H1 (cell line): ENCODE data around the gene KAT8. TPM values are rescaled to one million over a fixed set of nuclear protein-coding genes. Genes with fewer than 3 reads are reported as not detected.
A peak's percentile ranks its signal among the peaks of the same experiment; 100 is the strongest.

Source experiments
- CTCF ChIA-PET: fragments of 300-600 bp; sonication (Branson Sonifier 250); formaldehyde crosslinking; loops from one replicate; lab custom pipeline; 2021; ENCODE audit not compliant: partially characterized antibody; lab: Charles Lee
- POLR2A ChIA-PET: fragments of 300-600 bp; sonication (Branson Sonifier 250); formaldehyde crosslinking; loops from one replicate; lab custom pipeline; 2021; ENCODE audit warnings: inconsistent platforms; ENCODE audit not compliant: partially characterized antibody; lab: Charles Lee
- DNase-seq, 2 experiments: peaks; one replicate each; pipeline versions ENCODE4 v3.0.0 to v3.0.0-alpha.2; 2010 to 2022; ENCODE audit warnings: low spot score in 2 of 2, low read depth in 1 of 2, mixed read lengths in 1 of 2
- FAIRE-seq: peaks from 2 replicates; lab custom pipeline; 2011; peaks lifted over from hg19 to GRCh38; lab: Jason Lieb, UNC
- H2AFZ ChIP-seq: 2 replicates; pipeline ENCODE4 v1.8.1; 2012; ENCODE audit warnings: low read length, inconsistent platforms
- H2AK5ac ChIP-seq: 2 replicates; pipeline ENCODE4 v1.6.1; 2013; ENCODE audit warnings: low read depth, low read length
- H2BK120ac ChIP-seq: replicated peaks from 2 replicates; pipeline ENCODE3; 2013; ENCODE audit warnings: low read depth, low read length, inconsistent platforms
- H2BK12ac ChIP-seq: 2 replicates; pipeline ENCODE4 v1.6.1; 2013; ENCODE audit warnings: low read depth, low read length
- H2BK15ac ChIP-seq: 2 replicates; pipeline ENCODE4 v1.6.1; 2013; ENCODE audit warnings: low read length
- H2BK20ac ChIP-seq: 2 replicates; pipeline ENCODE4 v1.6.1; 2013; ENCODE audit warnings: low read length
- H2BK5ac ChIP-seq: 2 replicates; pipeline ENCODE4 v1.6.1; 2013; ENCODE audit warnings: low read depth, low read length
- H3K14ac ChIP-seq: 2 replicates; pipeline ENCODE4 v1.6.1; 2013; ENCODE audit warnings: inconsistent platforms; ENCODE audit not compliant: insufficient read length
- H3K18ac ChIP-seq: 2 replicates; pipeline ENCODE4 v1.6.1; 2013; ENCODE audit warnings: low read length; ENCODE audit errors: extremely low read depth
- H3K23ac ChIP-seq: 2 replicates; pipeline ENCODE4 v1.6.1; 2013; ENCODE audit warnings: inconsistent platforms; ENCODE audit not compliant: insufficient read length
- H3K23me2 ChIP-seq: 2 replicates; pipeline ENCODE4 v1.6.1; 2013; ENCODE audit warnings: low read depth, low read length
- H3K27ac ChIP-seq: 2 replicates; pipeline ENCODE4 v1.6.1; 2011; ENCODE audit warnings: low read depth, low read length, inconsistent platforms
- H3K27me3 ChIP-seq, 4 experiments: replicated peaks in 1 of 4; 1 replicate in 1 of 4; 2 replicates in 3 of 4; pipeline versions ENCODE4 v1.6.1 to v1.8.1; 2011 to 2013; ENCODE audit warnings: low read length in 3 of 4, mild to moderate bottlenecking in 3 of 4, inconsistent platforms in 2 of 4, mixed read lengths in 2 of 4, moderate library complexity in 1 of 4; ENCODE audit not compliant: control insufficient read depth in 3 of 4, insufficient read depth in 3 of 4; ENCODE audit errors: extremely low read depth in 1 of 4
- H3K36me3 ChIP-seq, 4 experiments: 2 replicates each; pipeline versions ENCODE4 v1.6.1 to v1.8.1; 2011 to 2013; ENCODE audit warnings: mild to moderate bottlenecking in 4 of 4, low read length in 3 of 4, moderate library complexity in 2 of 4, control low read depth in 1 of 4, inconsistent platforms in 1 of 4; ENCODE audit not compliant: insufficient read depth in 4 of 4, control insufficient read depth in 2 of 4
- H3K4ac ChIP-seq: replicated peaks from 2 replicates; pipeline ENCODE3; 2013; ENCODE audit warnings: low read length, low read depth, mixed read lengths, inconsistent platforms; ENCODE audit not compliant: insufficient read length
- H3K4me1 ChIP-seq, 4 experiments: replicated peaks in 1 of 4; 1 replicate in 1 of 4; 2 replicates in 3 of 4; pipeline versions ENCODE4 v1.6.1 to v1.8.1; 2011 to 2013; ENCODE audit warnings: low read length in 3 of 4, inconsistent platforms in 2 of 4, mixed read lengths in 1 of 4; ENCODE audit not compliant: insufficient read depth in 4 of 4, control insufficient read depth in 3 of 4
- H3K4me2 ChIP-seq, 2 experiments: 2 replicates each; pipeline versions ENCODE4 v1.6.1 to v1.8.1; 2011 to 2013; ENCODE audit warnings: low read depth in 2 of 2, low read length in 2 of 2, control low read depth in 1 of 2, inconsistent platforms in 1 of 2, mild to moderate bottlenecking in 1 of 2; ENCODE audit not compliant: insufficient read depth in 1 of 2
- H3K4me3 ChIP-seq, 4 experiments: fragments of 200-600, 300-600 bp in 1 of 4; sonication (generic), shearing (Covaris generic), sonication (Bioruptor Twin) in 1 of 4; 2 replicates each; pipeline versions ENCODE4 v1.5.1 to v1.8.1; 2011 to 2016; ENCODE audit warnings: low read length in 4 of 4, low read depth in 3 of 4, control low read depth in 2 of 4, inconsistent platforms in 2 of 4, mild to moderate bottlenecking in 2 of 4, mixed read lengths in 1 of 4, moderate library complexity in 1 of 4; ENCODE audit not compliant: insufficient read depth in 2 of 4; ENCODE audit errors: extremely low read depth in 1 of 4
- H3K56ac ChIP-seq: replicated peaks from 2 replicates; pipeline ENCODE3; 2013; ENCODE audit warnings: low read depth, mild to moderate bottlenecking, mixed read lengths, low read length, inconsistent platforms; ENCODE audit not compliant: insufficient read length
- H3K79me1 ChIP-seq: 2 replicates; pipeline ENCODE4 v1.6.1; 2013; ENCODE audit warnings: low read depth, low read length, control low read depth
- H3K79me2 ChIP-seq, 2 experiments: 2 replicates each; pipeline versions ENCODE4 v1.6.1 to v1.8.1; 2012 to 2013; ENCODE audit warnings: low read length in 2 of 2, mild to moderate bottlenecking in 2 of 2, inconsistent platforms in 1 of 2; ENCODE audit not compliant: insufficient read depth in 2 of 2, control insufficient read depth in 1 of 2
- H3K9ac ChIP-seq, 4 experiments: replicated peaks in 1 of 4; 1 replicate in 1 of 4; 2 replicates in 3 of 4; pipeline versions ENCODE4 v1.6.1 to v1.8.1; 2011 to 2013; ENCODE audit warnings: low read depth in 3 of 4, low read length in 3 of 4, control low read depth in 2 of 4, mild to moderate bottlenecking in 2 of 4, moderate library complexity in 2 of 4, inconsistent platforms in 1 of 4; ENCODE audit errors: extremely low read depth in 1 of 4
- H3K9me3 ChIP-seq, 2 experiments: 2 replicates each; pipeline versions ENCODE4 v1.6.1 to v1.8.1; 2012 to 2013; ENCODE audit warnings: mild to moderate bottlenecking in 2 of 2, moderate library complexity in 2 of 2, control low read depth in 1 of 2, inconsistent platforms in 1 of 2, low read depth in 1 of 2, low read length in 1 of 2, mixed read lengths in 1 of 2; ENCODE audit not compliant: insufficient read depth in 2 of 2
- H4K20me1 ChIP-seq, 2 experiments: replicated peaks in 1 of 2; 2 replicates each; pipeline versions ENCODE3 to v1.8.1; 2011 to 2013; ENCODE audit warnings: inconsistent platforms in 2 of 2, low read length in 2 of 2, mild to moderate bottlenecking in 1 of 2; ENCODE audit not compliant: insufficient read depth in 2 of 2, control insufficient read depth in 1 of 2
- H4K5ac ChIP-seq: 2 replicates; pipeline ENCODE4 v1.6.1; 2013; ENCODE audit warnings: low read length, low read depth, mixed read lengths, inconsistent platforms; ENCODE audit not compliant: insufficient read length
- H4K8ac ChIP-seq: 2 replicates; pipeline ENCODE4 v1.8.0; 2013; ENCODE audit warnings: mild to moderate bottlenecking, moderate library complexity, low read length, inconsistent platforms; ENCODE audit not compliant: insufficient read depth; ENCODE audit errors: extremely low read depth
- H4K91ac ChIP-seq: replicated peaks from 2 replicates; pipeline ENCODE3; 2013; ENCODE audit warnings: low read length, mixed read lengths, inconsistent platforms; ENCODE audit not compliant: insufficient read length
- KDM5A ChIP-seq: fragments of 200-600 bp; IDR thresholded peaks from 2 replicates; pipeline ENCODE4 v1.7.1; 2012; ENCODE audit warnings: mild to moderate bottlenecking, low read length, inconsistent platforms, mixed read lengths
- POLR2A ChIP-seq, 2 experiments: IDR thresholded peaks; 1 replicate in 1 of 2; 2 replicates in 1 of 2; pipeline ENCODE4 v1.6.1; 2011; ENCODE audit warnings: low read depth in 2 of 2, low read length in 2 of 2, mild to moderate bottlenecking in 2 of 2; ENCODE audit errors: control extremely low read depth in 1 of 2
- WGBS, 2 experiments: shearing (Covaris generic) in 1 of 2; methylation state at CpG; one replicate each; pipeline versions ENCODE4 v1.1.6 to v1.1.7; 2013 to 2015; ENCODE audit warnings: low lambda C conversion rate in 2 of 2, mixed read lengths in 2 of 2, inconsistent platforms in 1 of 2, low coverage in 1 of 2, missing lambda C conversion rate in 1 of 2; ENCODE audit not compliant: insufficient replicate concordance in 2 of 2, insufficient coverage in 1 of 2, insufficient read length in 1 of 2; ENCODE audit errors: extremely low coverage in 1 of 2, missing lambda C conversion rate in 1 of 2; 5-methylcytosine and 5-hydroxymethylcytosine counted together
- polyA plus RNA-seq, 7 experiments: library from polyadenylated mRNA; depleted of rRNA in 3 of 7; stranded (reverse) in 5 of 7; unstranded in 2 of 7; fragments of >200 nt in 5 of 7; fragments of 200-250 nt in 2 of 7; gene quantifications; 1 replicate in 5 of 7; 2 replicates in 1 of 7; 4 replicates in 1 of 7; pipeline versions ENCODE4 v1.2.1 to v1.2.3, GENCODE V29; 2011 to 2013; ENCODE audit warnings: missing spikeins in 2 of 7, mixed read lengths in 2 of 7
- total RNA-seq: library from RNA; stranded (reverse); fragmentation: NEBNext Ultra II Directional; extraction: Animal tissue kit (Norgen Biotek cat#: 25700); gene quantifications from 2 replicates; pipeline ENCODE4 v1.2.1, GENCODE V29; 2021

Gene KAT8
- total and polyA plus RNA-seq, 2 of the 8 experiments (the other 6 are each of a cell fraction or from before 2014, with no cell fraction given), result 52.6 to 61.6 TPM

GRCh38 chr16:31083981-31084380 lies 33.5 kb upstream of the KAT8 start:
- no peak overlapping the region for H2BK120ac ChIP-seq
- no peak overlapping the region for H3K14ac ChIP-seq
- TF ChIP-seq POLR2A (IDR thresholded peaks at IDR 0.05; ENCODE audit: control extremely low read depth in 1 of 2, low read depth in 2 of 2, low read length in 2 of 2) (peak in 1 of 2 experiments; percentile 6; a peak in 1 of 3 replicates), KDM5A (no peak)
- H3K23me2 ChIP-seq, result no peaks in the 10 kb centered on the region
- DNase-seq, result no peak
- H3K36me3 ChIP-seq, result peaks cover 0 to 23% (median 9%) of the 10 kb centered on the region in 4 experiments; a peak in 6 of 8 replicates
- H2BK20ac ChIP-seq, result no peak overlapping the region
- no peak overlapping the region for H4K5ac ChIP-seq
- no peaks in the 10 kb centered on the region for H3K9me3 ChIP-seq
- H3K4me1 ChIP-seq, result no peaks in the 10 kb centered on the region
- POLR2A ChIA-PET, result interaction anchor here (0.8 to 4.7 kb wide), 8 partner anchors 9 to 120 kb away, joined by 3 to 34 read pairs (median 4); partner anchors contain the start of genes ZNF646 and ZNF668
- no peak overlapping the region for H3K4me3 ChIP-seq
- H3K27ac ChIP-seq, result no peak overlapping the region
- no peaks in the 10 kb centered on the region for H3K27me3 ChIP-seq
- H2BK12ac ChIP-seq, result no peak overlapping the region
- WGBS, 2 experiments, result 95% methylated on average over 13 of the region's 13 CpGs; no CpG with 5 or more reads in 1 of the 2 experiments
- no peak overlapping the region for H3K56ac ChIP-seq
- no peak overlapping the region for H2AFZ ChIP-seq
- H3K18ac ChIP-seq, result no peak overlapping the region
- peaks cover 6% of the 10 kb centered on the region for H3K79me1 ChIP-seq
- H3K23ac ChIP-seq, result no peak overlapping the region
- CTCF ChIA-PET, result interaction anchor here (0.8 to 1.7 kb wide), 3 partner anchors 9 to 131 kb away, joined by 3 to 4 read pairs (median 3); no protein-coding TSS in a partner anchor
- no peak overlapping the region for H4K8ac ChIP-seq
- H3K4me2 ChIP-seq, result no peak overlapping the region
- FAIRE-seq, result no peak
- H2BK15ac ChIP-seq, result no peak overlapping the region
- no peak overlapping the region for H4K91ac ChIP-seq
- no peak overlapping the region for H3K9ac ChIP-seq
- no peak overlapping the region for H2AK5ac ChIP-seq
- no peak overlapping the region for H3K4ac ChIP-seq
- H4K20me1 ChIP-seq, result peaks cover 11 to 23% of the 10 kb centered on the region in 2 experiments
- no peak overlapping the region for H2BK5ac ChIP-seq
- peaks cover 0 to 4% of the 10 kb centered on the region in 2 experiments; a peak in 1 of 4 replicates for H3K79me2 ChIP-seq
